HG03565 (cell line): Measurements from ENCODE around the gene TRPV5.
"Not testable (repeated sequence)": the region's sequence is repeated elsewhere in the genome, so short reads cannot be mapped to it uniquely, and the experiment has no call there.

Experiments used
- ATAC-seq: cut with Tn5 transposase; IDR thresholded peaks from one replicate; pipeline ENCODE4 v1.9.1; 2021; ENCODE audit warnings: mild to moderate bottlenecking, moderate library complexity; ENCODE audit not compliant: unreplicated experiment

TRPV5 gene

GRCh38 chr7:142933624-142934023 lies at the start of gene TRPV5:
Gene TRPV5 (minus strand): TSS chr7:142933746. CDS start chr7:142933459, 287 bp downstream.
- ATAC-seq, result no peak

- ATAC-seq, result not testable (repeated sequence)
These were observed 44.9 kb upstream of the TRPV5 start for GRCh38 chr7:142978402-142978801.

GRCh38 chr7:142974626-142975025 lies 41.1 kb upstream of the TRPV5 start:
- ATAC-seq, result no peak

GRCh38 chr7:142969183-142969582 lies 35.6 kb upstream of the TRPV5 start:
- ATAC-seq, result no peak

GRCh38 chr7:142968229-142968628 lies 34.7 kb upstream of the TRPV5 start:
- no peak for ATAC-seq

GRCh38 chr7:142964502-142965246 lies 31.1 kb upstream of the TRPV5 start:
- ATAC-seq, result no peak

- ATAC-seq, result no peak
These were observed 30.4 kb upstream of the TRPV5 start for GRCh38 chr7:142963993-142964392.

- no peak for ATAC-seq
These were observed 29.4 kb upstream of the TRPV5 start for GRCh38 chr7:142962991-142963390.

GRCh38 chr7:142961973-142962926 lies 28.7 kb upstream of the TRPV5 start, which contains the start of gene KEL:
Gene KEL (minus strand): TSS chr7:142962363. CDS start chr7:142962206, 157 bp downstream.
- no peak for ATAC-seq

GRCh38 chr7:142961595-142961972 lies 28.0 kb upstream of the TRPV5 start:
- no peak for ATAC-seq

- no peak for ATAC-seq
These were observed 27.5 kb upstream of the TRPV5 start for GRCh38 chr7:142960955-142961512.

- no peak for ATAC-seq
These were observed 25.7 kb upstream of the TRPV5 start for GRCh38 chr7:142959202-142959601.

- ATAC-seq, result no peak
These were observed 24.2 kb upstream of the TRPV5 start for GRCh38 chr7:142957723-142958122.

GRCh38 chr7:142956951-142957623 lies 23.5 kb upstream of the TRPV5 start:
- no peak for ATAC-seq

GRCh38 chr7:142954680-142955268 lies 21.2 kb upstream of the TRPV5 start:
- ATAC-seq, result no peak

GRCh38 chr7:142950235-142950634 lies 16.7 kb upstream of the TRPV5 start:
- ATAC-seq, result no peak

GRCh38 chr7:142948603-142949002 lies 15.1 kb upstream of the TRPV5 start:
- ATAC-seq, result no peak

GRCh38 chr7:142945001-142945400 lies 11.5 kb upstream of the TRPV5 start:
- no peak for ATAC-seq

- ATAC-seq, result no peak
These were observed 10.2 kb upstream of the TRPV5 start for GRCh38 chr7:142943706-142944268.

- ATAC-seq, result no peak
These were observed 9.2 kb upstream of the TRPV5 start for GRCh38 chr7:142942746-142943145.
